OCI-LY7 (cell line): ENCODE measurements around the gene NLRC3. TPM values are rescaled to one million over a fixed set of nuclear protein-coding genes. Genes with fewer than 3 reads are reported as not detected.
A peak's percentile ranks its signal among the peaks of the same experiment; 100 is the strongest.

Experiments used
- BruUV-seq: library from RNA; stranded (reverse); fragments of 400-500 nt; replicated peaks from 2 replicates; lab custom pipeline; 2021; lab: Mats Ljungman, UMichigan
- CTCF ChIA-PET: fragments of 300-600 bp; sonication (Branson Sonifier 250); formaldehyde crosslinking; loops from one replicate; lab custom pipeline; 2022; ENCODE audit warnings: antibody characterized with exemption; ENCODE audit not compliant: unreplicated experiment; lab: Charles Lee
- POLR2A ChIA-PET: fragments of 300-600 bp; sonication (Branson Sonifier 250); formaldehyde crosslinking; loops from one replicate; lab custom pipeline; 2022; ENCODE audit warnings: antibody characterized with exemption; lab: Charles Lee
- DNase-seq: peaks from one replicate; pipeline ENCODE4 v3.0.0-alpha.2; 2015; ENCODE audit warnings: low spot score
- H2AFZ ChIP-seq: fragments of 200-600 bp; sonication (generic), shearing (Covaris generic); 2 replicates; pipeline ENCODE4 v1.6.1; 2014; ENCODE audit warnings: mild to moderate bottlenecking, antibody characterized with exemption, low read length, moderate library complexity
- H3K27ac ChIP-seq: fragments of 200-600 bp; sonication (generic); 2 replicates; pipeline ENCODE4 v1.5.1; 2014; ENCODE audit warnings: mixed run types, low read depth, mild to moderate bottlenecking, moderate library complexity, low read length, inconsistent platforms; ENCODE audit not compliant: poor library complexity, severe bottlenecking
- H3K36me3 ChIP-seq: fragments of 200-600 bp; sonication (generic); 2 replicates; pipeline ENCODE4 v1.6.1; 2014; ENCODE audit warnings: mild to moderate bottlenecking, antibody characterized with exemption, low read length, moderate library complexity, mixed read lengths; ENCODE audit not compliant: insufficient read depth
- H3K4me1 ChIP-seq: fragments of 200-600 bp; sonication (generic); 2 replicates; pipeline ENCODE4 v1.5.1; 2014; ENCODE audit warnings: mild to moderate bottlenecking, low read length; ENCODE audit not compliant: insufficient read depth, poor library complexity, severe bottlenecking
- H3K4me2 ChIP-seq: fragments of 200-600 bp; sonication (generic); 2 replicates; pipeline ENCODE4 v1.6.1; 2014; ENCODE audit warnings: mild to moderate bottlenecking, low read length
- H3K4me3 ChIP-seq: fragments of 200-600 bp; sonication (generic); 2 replicates; pipeline ENCODE4 v1.5.1; 2014; ENCODE audit warnings: mild to moderate bottlenecking, low read depth, low read length; ENCODE audit not compliant: poor library complexity, severe bottlenecking
- H3K79me2 ChIP-seq: fragments of 200-600 bp; sonication (generic); 2 replicates; pipeline ENCODE4 v1.6.1; 2016; ENCODE audit warnings: low read depth, mild to moderate bottlenecking, low read length, moderate library complexity, mixed read lengths; ENCODE audit not compliant: insufficient read depth
- H3K9me2 ChIP-seq: fragments of 200-600 bp; sonication (generic); 2 replicates; pipeline ENCODE4 v1.6.1; 2016; ENCODE audit warnings: mild to moderate bottlenecking, low read length, mixed read lengths; ENCODE audit not compliant: insufficient read depth
- H3K9me3 ChIP-seq: fragments of 200-600 bp; sonication (generic); 2 replicates; pipeline ENCODE4 v1.6.1; 2014; ENCODE audit warnings: mild to moderate bottlenecking, mixed run types, low read length, mixed read lengths
- H4K20me1 ChIP-seq: fragments of 200-600 bp; sonication (generic); 2 replicates; pipeline ENCODE4 v1.6.1; 2014; ENCODE audit warnings: mild to moderate bottlenecking, antibody characterized with exemption, low read length, moderate library complexity, mixed read lengths; ENCODE audit not compliant: insufficient read depth
- EZH2phosphoT487 ChIP-seq: fragments of 200-600 bp; sonication (generic); IDR thresholded peaks from 2 replicates; pipeline ENCODE4 v1.6.1; 2018; ENCODE audit warnings: low read depth, borderline replicate concordance, mild to moderate bottlenecking, mixed run types, antibody characterized with exemption, low read length, moderate library complexity, mixed read lengths
- intact Hi-C: fragments of 100-400 bp; cut with micrococcal nuclease; formaldehyde crosslinking; loops from one replicate; pipeline ENCODE4 v1.10.0; 2022; ENCODE audit not compliant: unreplicated experiment
- total RNA-seq, 2 experiments: library from RNA; depleted of rRNA in 1 of 2; stranded (reverse); fragments of >200 nt in 1 of 2; shearing (Covaris generic) in 1 of 2; gene quantifications; 2 replicates each; pipeline ENCODE4 v1.2.3, GENCODE V29; 2014 to 2022
- TF ChIP-seq, protein P1 (sequence below): fragments of 200-600 bp; sonication (generic); conservative IDR thresholded peaks from 2 replicates; pipeline ENCODE4 v1.5.1; 2014; ENCODE audit warnings: mild to moderate bottlenecking, antibody characterized with exemption, low read length, moderate library complexity, mixed read lengths

The NLRC3 gene
- total RNA-seq, 2 experiments from 2014 or later, result 50.6 to 74.0 TPM

DNA sequence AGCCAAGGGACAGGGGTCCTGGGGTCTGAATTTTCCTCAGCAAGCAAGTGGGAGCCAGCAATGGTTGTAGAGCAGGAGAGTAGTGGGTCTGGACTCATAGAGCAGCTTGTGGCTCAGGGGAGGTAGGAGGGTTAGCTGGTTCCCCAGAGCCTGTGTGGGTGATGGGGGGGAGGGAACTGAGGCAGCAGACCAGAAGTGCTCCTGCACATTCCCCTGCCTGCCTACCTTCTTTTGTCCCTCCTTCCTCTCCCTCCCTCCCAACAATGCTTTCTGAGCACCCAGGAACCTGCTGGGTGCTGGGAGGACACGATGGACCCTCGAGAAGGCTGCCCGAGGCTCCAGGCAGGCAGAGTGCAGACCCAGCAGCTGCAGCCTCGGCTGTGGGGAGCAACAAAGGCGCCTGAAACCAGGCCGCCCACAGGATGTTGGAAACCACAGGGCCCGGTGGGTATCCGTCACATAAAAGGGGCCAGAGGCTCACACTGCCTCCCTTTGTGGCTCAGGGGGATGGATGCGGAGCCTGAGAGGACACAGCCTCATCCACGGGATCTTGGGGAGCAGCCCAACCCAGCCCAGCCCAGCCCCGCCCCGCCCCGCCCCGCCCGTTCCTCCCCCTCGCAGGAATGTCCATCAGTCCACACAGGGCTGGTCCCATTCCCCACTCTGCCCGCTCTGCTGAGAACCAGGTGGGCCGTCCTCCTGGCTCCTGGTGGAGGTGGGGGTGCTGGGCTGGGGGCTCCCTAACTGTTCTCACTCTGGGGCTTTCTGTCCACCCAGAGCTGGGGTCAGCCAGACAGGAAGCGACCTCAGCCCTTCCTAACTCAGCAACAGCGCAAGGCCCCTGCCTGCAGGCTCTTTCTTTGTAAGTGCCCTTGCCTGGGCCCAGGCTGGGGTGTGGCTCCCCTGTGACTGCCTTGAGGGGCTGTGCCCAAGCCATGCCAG is 1.7 kb upstream of the NLRC3 start:
- POLR2A ChIA-PET, result interaction anchor here (0.9 to 2.1 kb wide), 3 partner anchors 24 to 33 kb away, joined by 3 to 11 read pairs (median 6); partner anchors contain the start of gene SLX4
- Histone ChIP-seq H3K4me1 (peaks cover 62% of the 10 kb centered on the region), H3K4me3 (peak overlapping the region; percentile 71), H3K9me2 (no peaks in the 10 kb centered on the region), H3K9me3 (no peaks in the 10 kb centered on the region), H3K27ac (peak overlapping the region; percentile 94), H3K4me2 (peak overlapping the region; percentile 68), H4K20me1 (no peaks in the 10 kb centered on the region), H3K36me3 (peaks cover 55% of the 10 kb centered on the region), H2AFZ (no peak overlapping the region), H3K79me2 (peaks cover 37% of the 10 kb centered on the region)
- DNase-seq, result peak; percentile 93
- TF ChIP-seq, protein P1, sequence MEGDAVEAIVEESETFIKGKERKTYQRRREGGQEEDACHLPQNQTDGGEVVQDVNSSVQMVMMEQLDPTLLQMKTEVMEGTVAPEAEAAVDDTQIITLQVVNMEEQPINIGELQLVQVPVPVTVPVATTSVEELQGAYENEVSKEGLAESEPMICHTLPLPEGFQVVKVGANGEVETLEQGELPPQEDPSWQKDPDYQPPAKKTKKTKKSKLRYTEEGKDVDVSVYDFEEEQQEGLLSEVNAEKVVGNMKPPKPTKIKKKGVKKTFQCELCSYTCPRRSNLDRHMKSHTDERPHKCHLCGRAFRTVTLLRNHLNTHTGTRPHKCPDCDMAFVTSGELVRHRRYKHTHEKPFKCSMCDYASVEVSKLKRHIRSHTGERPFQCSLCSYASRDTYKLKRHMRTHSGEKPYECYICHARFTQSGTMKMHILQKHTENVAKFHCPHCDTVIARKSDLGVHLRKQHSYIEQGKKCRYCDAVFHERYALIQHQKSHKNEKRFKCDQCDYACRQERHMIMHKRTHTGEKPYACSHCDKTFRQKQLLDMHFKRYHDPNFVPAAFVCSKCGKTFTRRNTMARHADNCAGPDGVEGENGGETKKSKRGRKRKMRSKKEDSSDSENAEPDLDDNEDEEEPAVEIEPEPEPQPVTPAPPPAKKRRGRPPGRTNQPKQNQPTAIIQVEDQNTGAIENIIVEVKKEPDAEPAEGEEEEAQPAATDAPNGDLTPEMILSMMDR, result no peak
- no peak for TF ChIP-seq EZH2phosphoT487
- intact Hi-C loops, result loop anchor here (1.0 to 2.0 kb wide), 2 partner anchors 8 to 44 kb away; no protein-coding TSS in a partner anchor
- CTCF ChIA-PET, result no interaction called here
- BruUV-seq, result no TSS peak

DNA sequence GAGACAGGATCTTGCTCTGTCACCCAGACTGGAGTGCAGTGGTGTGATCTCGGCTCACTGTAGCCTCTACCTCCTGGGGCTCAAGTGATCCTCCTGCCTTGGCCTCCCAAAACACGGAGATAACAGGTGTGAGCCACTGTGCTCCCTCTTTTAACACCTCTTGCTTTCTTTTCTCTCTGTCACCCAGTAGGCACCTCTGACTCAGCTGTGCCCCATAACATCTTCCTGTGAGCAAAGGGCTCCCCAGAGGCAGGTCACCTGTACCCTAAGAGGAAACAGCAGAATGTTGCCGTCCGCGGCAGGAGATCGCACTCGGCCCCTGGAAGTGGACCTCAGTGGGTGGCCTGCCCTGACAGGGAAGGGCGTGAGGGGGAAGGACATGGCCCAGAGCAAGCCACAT is 918 bp upstream of the NLRC3 start:
- POLR2A ChIA-PET, result interaction anchor here (0.5 to 1.7 kb wide), 4 partner anchors 29 to 443 kb away, joined by 3 to 6 read pairs (median 4); partner anchors contain the start of gene ZNF213
- H2AFZ ChIP-seq, result no peak overlapping the region
- H3K79me2 ChIP-seq, result peaks cover 45% of the 10 kb centered on the region
- intact Hi-C loops, result loop anchor here (2.0 kb wide), 1 partner anchor 45 kb away; no protein-coding TSS in a partner anchor
- peak overlapping the region; percentile 68 for H3K4me2 ChIP-seq
- H3K4me3 ChIP-seq, result peak overlapping the region; percentile 71
- TF ChIP-seq, protein P1, result no peak
- no peak for TF ChIP-seq EZH2phosphoT487
- peaks cover 68% of the 10 kb centered on the region for H3K4me1 ChIP-seq
- CTCF ChIA-PET, result no interaction called here
- peak overlapping the region; percentile 94 for H3K27ac ChIP-seq
- no peaks in the 10 kb centered on the region for H4K20me1 ChIP-seq
- H3K9me3 ChIP-seq, result no peaks in the 10 kb centered on the region
- no TSS peak for BruUV-seq
- no peaks in the 10 kb centered on the region for H3K9me2 ChIP-seq
- peaks cover 53% of the 10 kb centered on the region for H3K36me3 ChIP-seq
- DNase-seq, result peak; percentile 63
